NCI-H1092 (cell line): ENCODE data around the gene DAG1.

Experiments used
- DNase-seq: peaks from one replicate; lab custom pipeline; 2025; lab: John Stamatoyannopoulos, UW

DAG1 gene

GRCh38 chr3:49554633-49555265, 84.7 kb downstream of the DAG1 start:
- DNase-seq: peak; percentile 4

- no peak for DNase-seq
Measured at GRCh38 chr3:49556500-49557275, 86.6 kb downstream of the DAG1 start.

- no peak for DNase-seq
Measured at GRCh38 chr3:49563040-49563578, 93.0 kb downstream of the DAG1 start.

- no peak for DNase-seq
Measured at GRCh38 chr3:49563766-49564165, 93.7 kb downstream of the DAG1 start.

- no peak for DNase-seq
Measured at GRCh38 chr3:49566312-49566711, 96.2 kb downstream of the DAG1 start.

GRCh38 chr3:49567406-49567805, 97.3 kb downstream of the DAG1 start:
- no peak for DNase-seq

- DNase-seq: no peak
Measured at GRCh38 chr3:49568965-49569364, 98.9 kb downstream of the DAG1 start.

- DNase-seq: peak; percentile 1
Measured at GRCh38 chr3:49570028-49570654, 100.1 kb downstream of the DAG1 start.

GRCh38 chr3:49582177-49582576, 112.1 kb downstream of the DAG1 start:
- DNase-seq: no peak
